ENCODE measurements around the gene SHISA8.
A peak's percentile ranks its signal among the peaks of the same experiment; 100 is the strongest.
"Not testable (repeated sequence)": the region's sequence is repeated elsewhere in the genome, so short reads cannot be mapped to it uniquely, and the experiment has no call there.

Gene SHISA8

DNA sequence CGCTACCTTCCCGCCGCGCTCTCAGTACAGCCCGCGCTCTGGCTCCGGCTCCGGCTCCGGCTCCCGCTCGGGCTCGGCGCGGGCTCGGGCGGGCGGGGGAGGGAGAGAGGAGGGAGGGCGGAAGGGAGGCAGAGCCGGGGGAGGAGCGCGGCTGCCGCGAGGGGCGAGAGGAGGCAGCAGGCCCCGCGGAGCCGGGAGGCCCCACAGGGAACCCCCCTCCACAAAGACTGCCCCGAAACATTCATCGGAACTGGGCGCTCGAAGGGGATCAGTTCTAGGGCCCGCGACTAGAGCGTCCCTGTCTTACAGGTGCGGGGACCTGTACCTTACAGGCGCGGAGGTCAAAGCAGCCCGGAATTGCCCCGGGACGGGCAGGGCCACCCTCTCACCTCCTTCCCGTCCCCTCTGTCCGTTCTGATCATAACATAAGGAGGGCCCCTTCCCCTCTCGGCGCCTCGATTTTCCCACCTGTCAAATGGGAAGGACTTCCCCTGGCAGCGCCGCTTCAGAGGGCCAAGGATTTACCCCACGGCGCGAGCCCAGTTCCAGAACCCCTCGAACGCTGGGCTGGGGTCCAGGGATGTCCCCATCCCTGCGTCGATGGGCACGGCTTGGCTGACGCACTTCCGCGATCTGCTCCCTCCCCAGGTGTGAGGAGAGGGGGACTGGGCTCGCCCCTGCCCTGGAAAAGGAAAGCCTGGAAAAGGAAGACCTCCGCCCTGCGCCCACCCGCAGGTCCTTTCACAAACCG, at the start of gene SHISA8:
TSS of gene SHISA8 (minus strand) at position 40 of the 751 bp plus-strand sequence. CDS start 407 bp downstream, outside the sequence.
- peaks cover 48% of the 10 kb centered on the region for H3K27me3 Mint-ChIP-seq
- no peaks in the 10 kb centered on the region for H3K9me3 Mint-ChIP-seq
- no peaks in the 10 kb centered on the region for H3K36me3 Mint-ChIP-seq (ENCODE audit: low read depth)
- peak within 1 kb of the TSS; percentile 56 for H3K4me3 Mint-ChIP-seq
- H3K27ac Mint-ChIP-seq, result peak within 1 kb of the TSS; percentile 64
- DNase-seq, result peak; percentile 76
- H3K4me1 Mint-ChIP-seq (ENCODE audit: low read depth), result peaks cover 42% of the 10 kb centered on the region

DNA sequence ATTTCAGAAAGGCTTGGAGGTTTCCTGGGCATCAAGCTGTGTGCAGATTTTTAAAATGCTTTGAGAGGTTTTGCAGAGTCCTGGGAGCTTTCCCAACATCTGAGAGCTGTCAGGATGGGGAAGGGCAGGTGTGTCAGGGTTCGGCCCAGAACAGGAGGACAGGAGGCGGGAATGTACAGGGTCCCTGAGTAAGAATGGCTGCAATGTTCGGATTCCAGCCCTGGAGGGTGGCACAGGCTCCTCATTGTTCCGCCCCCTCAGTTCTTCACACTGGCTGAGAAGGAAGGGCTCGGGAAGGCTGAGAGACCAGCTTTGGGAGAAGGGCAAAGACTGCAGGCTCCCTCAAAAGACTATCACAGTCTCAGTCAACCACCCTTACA, 49.2 kb upstream of the SHISA8 start:
- Mint-ChIP-seq H3K9me3 (no peaks in the 10 kb centered on the region), H3K36me3 (ENCODE audit: low read depth) (no peaks in the 10 kb centered on the region), H3K4me1 (ENCODE audit: low read depth) (peaks cover 5% of the 10 kb centered on the region), H3K27ac (no peak overlapping the region), H3K4me3 (no peak overlapping the region), H3K27me3 (no peaks in the 10 kb centered on the region)
- no peak for DNase-seq

- Mint-ChIP-seq H3K27me3 (no peaks in the 10 kb centered on the region), H3K4me1 (ENCODE audit: low read depth) (peaks cover 5% of the 10 kb centered on the region), H3K27ac (no peak overlapping the region), H3K9me3 (no peaks in the 10 kb centered on the region), H3K4me3 (no peak overlapping the region), H3K36me3 (ENCODE audit: low read depth) (no peaks in the 10 kb centered on the region)
- DNase-seq, result no peak
Measured at GRCh38 chr22:41963453-41964111, 48.7 kb upstream of the SHISA8 start.

GRCh38 chr22:41957941-41958556, 43.2 kb upstream of the SHISA8 start:
- Mint-ChIP-seq H3K4me3 (no peak overlapping the region), H3K4me1 (ENCODE audit: low read depth) (peaks cover 4% of the 10 kb centered on the region), H3K36me3 (ENCODE audit: low read depth) (no peaks in the 10 kb centered on the region), H3K27ac (no peak overlapping the region), H3K27me3 (no peaks in the 10 kb centered on the region), H3K9me3 (no peaks in the 10 kb centered on the region)
- DNase-seq, result no peak

- Mint-ChIP-seq H3K27me3 (no peaks in the 10 kb centered on the region), H3K9me3 (no peaks in the 10 kb centered on the region), H3K36me3 (ENCODE audit: low read depth) (no peaks in the 10 kb centered on the region), H3K4me1 (ENCODE audit: low read depth) (peaks cover 18% of the 10 kb centered on the region), H3K27ac (no peak overlapping the region), H3K4me3 (no peak overlapping the region)
- DNase-seq, result no peak
Measured at GRCh38 chr22:41952713-41953112, 37.8 kb upstream of the SHISA8 start.

GRCh38 chr22:41951898-41952474, 37.1 kb upstream of the SHISA8 start, which contains the start of gene SMIM45:
TSS of gene SMIM45 (plus strand) at chr22:41952150.
- Mint-ChIP-seq H3K4me3 (no peak within 1 kb of the TSS), H3K27me3 (no peaks in the 10 kb centered on the region), H3K36me3 (ENCODE audit: low read depth) (peaks cover 1% of the 10 kb centered on the region), H3K27ac (no peak within 1 kb of the TSS), H3K9me3 (no peaks in the 10 kb centered on the region), H3K4me1 (ENCODE audit: low read depth) (peaks cover 21% of the 10 kb centered on the region)
- DNase-seq, result no peak

DNA sequence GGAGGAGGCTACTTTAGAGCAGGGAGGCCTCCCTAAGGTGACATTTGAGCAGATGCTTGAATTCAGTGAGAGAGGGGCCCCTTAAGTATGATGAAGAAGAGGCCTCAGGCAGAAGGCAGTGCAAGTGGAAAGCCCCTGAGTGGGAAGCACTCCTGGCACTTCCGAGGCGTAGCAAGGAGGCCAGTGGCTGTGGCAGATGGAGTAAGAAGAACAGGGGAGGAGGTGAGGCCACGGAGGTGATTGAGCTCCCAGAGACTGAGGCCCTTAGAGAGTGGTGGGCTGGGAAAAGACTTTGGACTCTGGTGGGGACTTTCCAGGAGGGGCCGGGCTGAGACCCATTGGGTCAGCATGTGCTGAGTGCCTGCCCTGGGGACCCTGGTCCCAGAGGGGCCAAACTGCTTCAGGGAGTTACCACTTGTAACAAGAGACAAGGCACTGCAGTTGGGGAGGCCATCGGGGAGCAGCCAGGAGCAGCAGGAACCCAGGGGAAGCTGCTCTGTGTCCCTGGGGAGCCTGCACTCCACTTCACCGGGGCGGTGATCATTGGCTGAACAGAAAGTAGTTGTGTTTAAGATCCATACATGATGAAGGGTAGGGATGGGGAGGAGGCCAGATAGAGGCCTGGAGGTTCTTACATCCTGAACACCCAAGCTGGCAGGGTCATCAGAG, 34.6 kb upstream of the SHISA8 start:
- no peak overlapping the region for H3K27ac Mint-ChIP-seq

DNA sequence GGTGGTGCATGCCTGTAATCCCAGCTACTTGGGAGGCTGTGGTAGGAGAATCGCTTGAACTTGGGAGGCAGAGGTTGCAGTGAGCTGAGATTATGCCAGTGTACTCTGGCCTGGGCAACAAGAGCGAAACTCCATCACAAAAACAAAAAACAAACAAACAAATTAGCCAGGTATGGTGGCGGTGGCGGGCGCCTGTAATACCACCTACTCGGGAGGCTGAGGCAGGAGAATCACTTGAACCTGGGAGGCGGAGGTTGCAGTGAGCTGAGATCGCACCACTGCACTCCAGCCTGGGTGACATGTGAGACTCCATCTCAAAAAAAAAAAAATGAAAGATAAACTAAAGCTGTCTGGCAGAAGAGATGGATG, 34.0 kb upstream of the SHISA8 start:
- not testable (repeated sequence) for DNase-seq, H3K27ac Mint-ChIP-seq, H3K9me3 Mint-ChIP-seq, H3K27me3 Mint-ChIP-seq
- Mint-ChIP-seq H3K4me1 (ENCODE audit: low read depth) (peaks cover 37% of the 10 kb centered on the region), H3K36me3 (ENCODE audit: low read depth) (peaks cover 26% of the 10 kb centered on the region), H3K4me3 (peak overlapping the region; percentile 3)

More for the DNA sequence above, 34.6 kb upstream of the SHISA8 start:
- Mint-ChIP-seq H3K9me3 (no peaks in the 10 kb centered on the region), H3K4me1 (ENCODE audit: low read depth) (peaks cover 34% of the 10 kb centered on the region), H3K27me3 (no peaks in the 10 kb centered on the region), H3K36me3 (ENCODE audit: low read depth) (peaks cover 21% of the 10 kb centered on the region), H3K4me3 (peak overlapping the region; percentile 3)
- DNase-seq, result no peak

- Mint-ChIP-seq H3K4me3 (peak overlapping the region; percentile 97), H3K27ac (no peak overlapping the region), H3K36me3 (ENCODE audit: low read depth) (peaks cover 34% of the 10 kb centered on the region), H3K27me3 (no peaks in the 10 kb centered on the region), H3K4me1 (ENCODE audit: low read depth) (peaks cover 45% of the 10 kb centered on the region), H3K9me3 (no peaks in the 10 kb centered on the region)
- DNase-seq, result no peak
Measured at GRCh38 chr22:41948142-41948541, 33.3 kb upstream of the SHISA8 start.

- Mint-ChIP-seq H3K27ac (peak overlapping the region; percentile 94), H3K36me3 (ENCODE audit: low read depth) (peaks cover 39% of the 10 kb centered on the region), H3K27me3 (no peaks in the 10 kb centered on the region), H3K4me3 (peak overlapping the region; percentile 97), H3K9me3 (no peaks in the 10 kb centered on the region), H3K4me1 (ENCODE audit: low read depth) (peaks cover 50% of the 10 kb centered on the region)
- no peak for DNase-seq
Measured at GRCh38 chr22:41947424-41948080, 32.7 kb upstream of the SHISA8 start.

DNA sequence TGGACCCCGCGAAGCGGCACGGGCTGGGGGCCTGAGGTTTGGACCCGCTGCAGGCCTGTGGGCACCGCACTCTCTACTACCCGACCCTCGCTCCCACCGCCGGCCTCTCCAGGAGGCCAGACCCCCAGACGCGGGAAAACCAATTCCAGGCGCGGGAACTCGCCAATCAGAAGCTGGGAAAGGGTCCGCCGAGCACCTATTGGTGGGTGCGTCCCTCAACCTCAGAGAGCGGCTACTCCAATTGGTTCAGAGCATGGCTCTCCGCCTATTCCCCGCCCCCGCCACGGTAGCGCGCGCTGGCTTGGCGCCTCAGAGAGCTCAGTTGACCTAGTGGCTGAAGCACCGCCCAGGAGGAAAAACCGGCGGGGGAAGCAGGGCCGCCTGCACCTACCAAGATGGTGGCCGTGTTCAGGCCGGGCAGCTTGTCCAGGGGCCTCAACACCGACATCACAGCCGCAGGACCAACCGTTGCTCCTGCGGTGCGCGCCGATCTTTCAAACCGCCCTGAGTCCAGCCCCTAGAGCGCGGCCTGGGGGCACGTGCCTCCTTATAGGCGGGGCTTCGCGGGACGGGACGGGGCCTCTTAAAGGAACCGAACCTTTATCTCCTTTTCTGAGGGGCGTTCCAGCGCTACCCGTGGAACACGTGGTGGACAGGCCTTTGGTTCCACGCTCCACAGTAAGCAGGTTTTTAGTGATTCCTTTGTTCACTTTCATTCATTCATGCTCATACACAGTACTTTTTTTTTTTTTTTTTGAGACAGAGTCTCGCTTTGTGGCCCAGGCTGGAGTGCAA, 32.0 kb upstream of the SHISA8 start, which contains the start of gene CENPM:
TSS of gene CENPM (minus strand) at position 524 of the 795 bp plus-strand sequence. CDS start at position 448, 76 bp downstream.
- H3K36me3 Mint-ChIP-seq (ENCODE audit: low read depth), result peaks cover 46% of the 10 kb centered on the region
- peaks cover 54% of the 10 kb centered on the region for H3K4me1 Mint-ChIP-seq (ENCODE audit: low read depth)
- H3K27ac Mint-ChIP-seq, result peak within 1 kb of the TSS; percentile 94
- peak; percentile 96 for DNase-seq
- no peaks in the 10 kb centered on the region for H3K27me3 Mint-ChIP-seq
- H3K9me3 Mint-ChIP-seq, result no peaks in the 10 kb centered on the region
- peak within 1 kb of the TSS; percentile 97 for H3K4me3 Mint-ChIP-seq

GRCh38 chr22:41943661-41944209, 28.9 kb upstream of the SHISA8 start:
- Mint-ChIP-seq H3K4me1 (ENCODE audit: low read depth) (peaks cover 78% of the 10 kb centered on the region), H3K27me3 (no peaks in the 10 kb centered on the region), H3K4me3 (peak overlapping the region; percentile 97), H3K36me3 (ENCODE audit: low read depth) (peaks cover 77% of the 10 kb centered on the region), H3K27ac (peak overlapping the region; percentile 82), H3K9me3 (no peaks in the 10 kb centered on the region)
- no peak for DNase-seq

Data from activated T-cell treated with anti-CD3 and anti-CD28 coated beads, Interleukin-2, amount 50 U/mL, for 24 hours (primary cell).